GM12878 (cell line): Measurements from ENCODE around the gene ENO2. TPM values are rescaled to one million over a fixed set of nuclear protein-coding genes. Genes with fewer than 3 reads are reported as not detected.

Source experiments
- FOXM1 ChIP-seq: IDR thresholded peaks from 2 replicates; pipeline ENCODE4 v1.6.1; 2012; ENCODE audit warnings: low read depth, mild to moderate bottlenecking, inconsistent platforms, low read length, moderate library complexity
- KLF5 ChIP-seq: fragments of 450-650 bp; IDR thresholded peaks from 2 replicates; pipeline ENCODE4 v1.6.1; 2014; ENCODE audit warnings: mild to moderate bottlenecking; ENCODE audit not compliant: partially characterized antibody
- MXI1 ChIP-seq: fragments of 150-350 bp; IDR thresholded peaks from 2 replicates; pipeline ENCODE4 v1.6.1; 2011; ENCODE audit warnings: low read depth, mild to moderate bottlenecking, inconsistent platforms, low read length, improper control_type of control experiment
- NFXL1 ChIP-seq: fragments of 450-650 bp; IDR thresholded peaks from 2 replicates; pipeline ENCODE4 v1.6.1; 2017; ENCODE audit warnings: antibody characterized with exemption, mild to moderate bottlenecking, borderline replicate concordance
- NFYA ChIP-seq: IDR thresholded peaks from 2 replicates; pipeline ENCODE4 v1.6.1; 2011; ENCODE audit warnings: low read depth, mild to moderate bottlenecking, low read length, improper control_type of control experiment, borderline replicate concordance
- RAD21 ChIP-seq: IDR thresholded peaks from 2 replicates; pipeline ENCODE4 v1.6.1; 2011; ENCODE audit warnings: mild to moderate bottlenecking, low read depth, low read length, moderate library complexity; ENCODE audit not compliant: insufficient read depth
- RCOR1 ChIP-seq: conservative IDR thresholded peaks from 2 replicates; pipeline ENCODE4 v1.6.1; 2012; ENCODE audit warnings: low read depth, low read length, improper control_type of control experiment
- SIX5 ChIP-seq: IDR thresholded peaks from 2 replicates; pipeline ENCODE4 v1.6.1; 2011; ENCODE audit warnings: mild to moderate bottlenecking, low read depth, low read length, moderate library complexity; ENCODE audit not compliant: severe bottlenecking
- SMAD5 ChIP-seq: IDR thresholded peaks from 2 replicates; pipeline ENCODE4 v1.6.1; 2016; ENCODE audit warnings: antibody characterized with exemption, low read depth
- SREBF2 ChIP-seq: IDR thresholded peaks from 2 replicates; pipeline ENCODE4 v1.6.1; 2012; ENCODE audit warnings: mild to moderate bottlenecking, low read length
- SRF ChIP-seq, 2 experiments: IDR thresholded peaks; 2 replicates each; pipeline ENCODE4 v1.6.1; 2011; ENCODE audit warnings: low read depth in 2 of 2, low read length in 2 of 2, mild to moderate bottlenecking in 1 of 2, moderate library complexity in 1 of 2
- TCF12 ChIP-seq: IDR thresholded peaks from 2 replicates; pipeline ENCODE4 v1.6.1; 2011; ENCODE audit warnings: low read depth, mild to moderate bottlenecking, low read length
- TCF7 ChIP-seq: IDR thresholded peaks from 2 replicates; pipeline ENCODE4 v1.6.1; 2014; ENCODE audit warnings: antibody characterized with exemption, borderline replicate concordance
- YBX1 ChIP-seq: fragments of 450-650 bp; IDR thresholded peaks from 2 replicates; pipeline ENCODE4 v1.6.1; 2016; ENCODE audit warnings: antibody characterized with exemption
- polyA plus RNA-seq, 11 experiments: library from polyadenylated mRNA; depleted of rRNA in 4 of 11; unstranded in 6 of 11; stranded (reverse) in 5 of 11; fragments of >200 nt; fragmentation: Nextera tagmentation in 4 of 11; fragmentation: Illumina TruSeq in 1 of 11; extraction: Ambion mirVana in 4 of 11; extraction: Trizol in 1 of 11; gene quantifications; 1 replicate in 1 of 11; 2 replicates in 10 of 11; pipeline versions ENCODE4 v1.2.1 to v1.2.3, GENCODE V29; 2011 to 2016; ENCODE audit warnings: inconsistent platforms in 2 of 11, missing spikeins in 2 of 11, low read depth in 1 of 11
- total RNA-seq, 4 experiments: library from RNA; depleted of rRNA in 3 of 4; stranded (reverse); fragments of >200 nt in 3 of 4; fragmentation: Illumina TruSeq in 1 of 4; extraction: Trizol in 1 of 4; gene quantifications; 2 replicates each; pipeline versions ENCODE4 v1.2.1 to v1.2.3, GENCODE V29; 2013 to 2021
- TF ChIP-seq, protein P1 (sequence below): fragments of 450-650 bp; formaldehyde crosslinking; IDR thresholded peaks from 2 replicates; pipeline ENCODE4 v1.4.0; 2022; ENCODE audit warnings: mild to moderate bottlenecking, moderate library complexity
- TF ChIP-seq, protein P2 (sequence below): fragments of 450-650 bp; formaldehyde crosslinking; IDR thresholded peaks from 2 replicates; pipeline ENCODE4 v1.4.0; 2020; ENCODE audit warnings: mild to moderate bottlenecking, moderate library complexity
- TF ChIP-seq, protein P3 (sequence below): IDR thresholded peaks from 2 replicates; pipeline ENCODE4 v1.6.1; 2012; ENCODE audit warnings: improper control_type of control experiment, low read depth, low read length; ENCODE audit not compliant: insufficient replicate concordance

ENO2 gene
- total and polyA plus RNA-seq, 10 of the 15 experiments (the other 5 are each of a cell fraction or from before 2014, with no cell fraction given): 24.8 to 196 (median 43.1) TPM

DNA sequence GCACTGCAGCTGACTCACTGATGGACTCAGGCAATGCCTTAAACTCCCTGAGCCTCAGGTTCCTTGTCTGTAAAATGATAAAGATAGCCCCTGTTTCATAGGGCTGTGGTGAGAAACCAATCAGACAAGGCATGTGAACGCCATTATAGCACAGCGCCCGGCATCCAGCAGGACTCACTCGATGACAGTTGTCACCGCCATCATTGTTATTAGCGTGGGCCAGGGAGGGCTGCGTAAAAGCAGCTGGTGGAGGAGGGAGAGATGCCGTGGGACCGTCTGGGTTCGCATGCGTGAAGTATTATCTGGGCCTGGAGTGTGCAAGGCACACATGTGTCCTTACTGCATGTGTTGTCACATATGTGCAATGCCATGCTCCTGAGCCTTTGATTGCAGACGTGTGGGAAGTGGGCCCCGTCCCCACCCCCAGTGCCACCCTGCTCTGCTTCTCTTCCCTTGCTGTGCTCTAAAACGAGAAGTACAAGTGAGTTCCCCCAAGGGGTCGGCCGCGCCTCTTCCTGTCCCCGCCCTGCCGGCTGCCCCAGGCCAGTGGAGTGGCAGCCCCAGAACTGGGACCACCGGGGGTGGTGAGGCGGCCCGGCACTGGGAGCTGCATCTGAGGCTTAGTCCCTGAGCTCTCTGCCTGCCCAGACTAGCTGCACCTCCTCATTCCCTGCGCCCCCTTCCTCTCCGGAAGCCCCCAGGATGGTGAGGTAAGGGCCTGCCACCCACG is 36.6 kb downstream of the ENO2 start, which contains the start of gene PTPN6 (continued):
- TF ChIP-seq NFYA (no peak), FOXM1 (no peak), MXI1 (0 out of 2 replicates have a peak, but pooled peaks have one; percentile 17), TCF12 (peak; percentile 51; the same call in 1 of the 2 replicates), RAD21 (no peak), YBX1 (no peak), RCOR1 (no peak), TCF7 (no peak), SREBF2 (no peak), KLF5 (peak; percentile 33), SRF (IDR thresholded peaks at IDR 0.05; ENCODE audit: low read depth in 2 of 2, low read length in 2 of 2) (no peak), SMAD5 (peak; percentile 89), NFXL1 (no peak), SIX5 (no peak)
- TF ChIP-seq, protein P1, sequence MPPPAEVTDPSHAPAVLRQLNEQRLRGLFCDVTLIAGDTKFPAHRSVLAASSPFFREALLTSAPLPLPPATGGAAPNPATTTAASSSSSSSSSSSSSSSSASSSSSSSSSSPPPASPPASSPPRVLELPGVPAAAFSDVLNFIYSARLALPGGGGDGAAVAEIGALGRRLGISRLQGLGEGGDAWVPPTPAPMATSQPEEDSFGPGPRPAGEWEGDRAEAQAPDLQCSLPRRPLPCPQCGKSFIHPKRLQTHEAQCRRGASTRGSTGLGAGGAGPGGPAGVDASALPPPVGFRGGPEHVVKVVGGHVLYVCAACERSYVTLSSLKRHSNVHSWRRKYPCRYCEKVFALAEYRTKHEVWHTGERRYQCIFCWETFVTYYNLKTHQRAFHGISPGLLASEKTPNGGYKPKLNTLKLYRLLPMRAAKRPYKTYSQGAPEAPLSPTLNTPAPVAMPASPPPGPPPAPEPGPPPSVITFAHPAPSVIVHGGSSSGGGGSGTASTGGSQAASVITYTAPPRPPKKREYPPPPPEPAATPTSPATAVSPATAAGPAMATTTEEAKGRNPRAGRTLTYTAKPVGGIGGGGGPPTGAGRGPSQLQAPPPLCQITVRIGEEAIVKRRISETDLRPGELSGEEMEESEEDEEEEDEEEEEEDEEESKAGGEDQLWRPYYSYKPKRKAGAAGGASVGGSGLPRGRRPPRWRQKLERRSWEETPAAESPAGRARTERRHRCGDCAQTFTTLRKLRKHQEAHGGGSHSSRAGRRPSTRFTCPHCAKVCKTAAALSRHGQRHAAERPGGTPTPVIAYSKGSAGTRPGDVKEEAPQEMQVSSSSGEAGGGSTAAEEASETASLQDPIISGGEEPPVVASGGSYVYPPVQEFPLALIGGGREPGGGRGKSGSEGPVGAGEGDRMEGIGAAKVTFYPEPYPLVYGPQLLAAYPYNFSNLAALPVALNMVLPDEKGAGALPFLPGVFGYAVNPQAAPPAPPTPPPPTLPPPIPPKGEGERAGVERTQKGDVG: no peak
- TF ChIP-seq, protein P2, sequence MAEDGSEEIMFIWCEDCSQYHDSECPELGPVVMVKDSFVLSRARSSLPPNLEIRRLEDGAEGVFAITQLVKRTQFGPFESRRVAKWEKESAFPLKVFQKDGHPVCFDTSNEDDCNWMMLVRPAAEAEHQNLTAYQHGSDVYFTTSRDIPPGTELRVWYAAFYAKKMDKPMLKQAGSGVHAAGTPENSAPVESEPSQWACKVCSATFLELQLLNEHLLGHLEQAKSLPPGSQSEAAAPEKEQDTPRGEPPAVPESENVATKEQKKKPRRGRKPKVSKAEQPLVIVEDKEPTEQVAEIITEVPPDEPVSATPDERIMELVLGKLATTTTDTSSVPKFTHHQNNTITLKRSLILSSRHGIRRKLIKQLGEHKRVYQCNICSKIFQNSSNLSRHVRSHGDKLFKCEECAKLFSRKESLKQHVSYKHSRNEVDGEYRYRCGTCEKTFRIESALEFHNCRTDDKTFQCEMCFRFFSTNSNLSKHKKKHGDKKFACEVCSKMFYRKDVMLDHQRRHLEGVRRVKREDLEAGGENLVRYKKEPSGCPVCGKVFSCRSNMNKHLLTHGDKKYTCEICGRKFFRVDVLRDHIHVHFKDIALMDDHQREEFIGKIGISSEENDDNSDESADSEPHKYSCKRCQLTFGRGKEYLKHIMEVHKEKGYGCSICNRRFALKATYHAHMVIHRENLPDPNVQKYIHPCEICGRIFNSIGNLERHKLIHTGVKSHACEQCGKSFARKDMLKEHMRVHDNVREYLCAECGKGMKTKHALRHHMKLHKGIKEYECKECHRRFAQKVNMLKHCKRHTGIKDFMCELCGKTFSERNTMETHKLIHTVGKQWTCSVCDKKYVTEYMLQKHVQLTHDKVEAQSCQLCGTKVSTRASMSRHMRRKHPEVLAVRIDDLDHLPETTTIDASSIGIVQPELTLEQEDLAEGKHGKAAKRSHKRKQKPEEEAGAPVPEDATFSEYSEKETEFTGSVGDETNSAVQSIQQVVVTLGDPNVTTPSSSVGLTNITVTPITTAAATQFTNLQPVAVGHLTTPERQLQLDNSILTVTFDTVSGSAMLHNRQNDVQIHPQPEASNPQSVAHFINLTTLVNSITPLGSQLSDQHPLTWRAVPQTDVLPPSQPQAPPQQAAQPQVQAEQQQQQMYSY (CRISPR knock-in tag): no peak
- TF ChIP-seq, protein P3, sequence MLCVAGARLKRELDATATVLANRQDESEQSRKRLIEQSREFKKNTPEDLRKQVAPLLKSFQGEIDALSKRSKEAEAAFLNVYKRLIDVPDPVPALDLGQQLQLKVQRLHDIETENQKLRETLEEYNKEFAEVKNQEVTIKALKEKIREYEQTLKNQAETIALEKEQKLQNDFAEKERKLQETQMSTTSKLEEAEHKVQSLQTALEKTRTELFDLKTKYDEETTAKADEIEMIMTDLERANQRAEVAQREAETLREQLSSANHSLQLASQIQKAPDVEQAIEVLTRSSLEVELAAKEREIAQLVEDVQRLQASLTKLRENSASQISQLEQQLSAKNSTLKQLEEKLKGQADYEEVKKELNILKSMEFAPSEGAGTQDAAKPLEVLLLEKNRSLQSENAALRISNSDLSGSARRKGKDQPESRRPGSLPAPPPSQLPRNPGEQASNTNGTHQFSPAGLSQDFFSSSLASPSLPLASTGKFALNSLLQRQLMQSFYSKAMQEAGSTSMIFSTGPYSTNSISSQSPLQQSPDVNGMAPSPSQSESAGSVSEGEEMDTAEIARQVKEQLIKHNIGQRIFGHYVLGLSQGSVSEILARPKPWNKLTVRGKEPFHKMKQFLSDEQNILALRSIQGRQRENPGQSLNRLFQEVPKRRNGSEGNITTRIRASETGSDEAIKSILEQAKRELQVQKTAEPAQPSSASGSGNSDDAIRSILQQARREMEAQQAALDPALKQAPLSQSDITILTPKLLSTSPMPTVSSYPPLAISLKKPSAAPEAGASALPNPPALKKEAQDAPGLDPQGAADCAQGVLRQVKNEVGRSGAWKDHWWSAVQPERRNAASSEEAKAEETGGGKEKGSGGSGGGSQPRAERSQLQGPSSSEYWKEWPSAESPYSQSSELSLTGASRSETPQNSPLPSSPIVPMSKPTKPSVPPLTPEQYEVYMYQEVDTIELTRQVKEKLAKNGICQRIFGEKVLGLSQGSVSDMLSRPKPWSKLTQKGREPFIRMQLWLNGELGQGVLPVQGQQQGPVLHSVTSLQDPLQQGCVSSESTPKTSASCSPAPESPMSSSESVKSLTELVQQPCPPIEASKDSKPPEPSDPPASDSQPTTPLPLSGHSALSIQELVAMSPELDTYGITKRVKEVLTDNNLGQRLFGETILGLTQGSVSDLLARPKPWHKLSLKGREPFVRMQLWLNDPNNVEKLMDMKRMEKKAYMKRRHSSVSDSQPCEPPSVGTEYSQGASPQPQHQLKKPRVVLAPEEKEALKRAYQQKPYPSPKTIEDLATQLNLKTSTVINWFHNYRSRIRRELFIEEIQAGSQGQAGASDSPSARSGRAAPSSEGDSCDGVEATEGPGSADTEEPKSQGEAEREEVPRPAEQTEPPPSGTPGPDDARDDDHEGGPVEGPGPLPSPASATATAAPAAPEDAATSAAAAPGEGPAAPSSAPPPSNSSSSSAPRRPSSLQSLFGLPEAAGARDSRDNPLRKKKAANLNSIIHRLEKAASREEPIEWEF: no peak
